ENCODE data around the gene CYP1A1.
"Not testable (repeated sequence)": the region's sequence is repeated elsewhere in the genome, so short reads cannot be mapped to it uniquely, and the experiment has no call there.

CYP1A1 gene, protein sequence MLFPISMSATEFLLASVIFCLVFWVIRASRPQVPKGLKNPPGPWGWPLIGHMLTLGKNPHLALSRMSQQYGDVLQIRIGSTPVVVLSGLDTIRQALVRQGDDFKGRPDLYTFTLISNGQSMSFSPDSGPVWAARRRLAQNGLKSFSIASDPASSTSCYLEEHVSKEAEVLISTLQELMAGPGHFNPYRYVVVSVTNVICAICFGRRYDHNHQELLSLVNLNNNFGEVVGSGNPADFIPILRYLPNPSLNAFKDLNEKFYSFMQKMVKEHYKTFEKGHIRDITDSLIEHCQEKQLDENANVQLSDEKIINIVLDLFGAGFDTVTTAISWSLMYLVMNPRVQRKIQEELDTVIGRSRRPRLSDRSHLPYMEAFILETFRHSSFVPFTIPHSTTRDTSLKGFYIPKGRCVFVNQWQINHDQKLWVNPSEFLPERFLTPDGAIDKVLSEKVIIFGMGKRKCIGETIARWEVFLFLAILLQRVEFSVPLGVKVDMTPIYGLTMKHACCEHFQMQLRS

DNA sequence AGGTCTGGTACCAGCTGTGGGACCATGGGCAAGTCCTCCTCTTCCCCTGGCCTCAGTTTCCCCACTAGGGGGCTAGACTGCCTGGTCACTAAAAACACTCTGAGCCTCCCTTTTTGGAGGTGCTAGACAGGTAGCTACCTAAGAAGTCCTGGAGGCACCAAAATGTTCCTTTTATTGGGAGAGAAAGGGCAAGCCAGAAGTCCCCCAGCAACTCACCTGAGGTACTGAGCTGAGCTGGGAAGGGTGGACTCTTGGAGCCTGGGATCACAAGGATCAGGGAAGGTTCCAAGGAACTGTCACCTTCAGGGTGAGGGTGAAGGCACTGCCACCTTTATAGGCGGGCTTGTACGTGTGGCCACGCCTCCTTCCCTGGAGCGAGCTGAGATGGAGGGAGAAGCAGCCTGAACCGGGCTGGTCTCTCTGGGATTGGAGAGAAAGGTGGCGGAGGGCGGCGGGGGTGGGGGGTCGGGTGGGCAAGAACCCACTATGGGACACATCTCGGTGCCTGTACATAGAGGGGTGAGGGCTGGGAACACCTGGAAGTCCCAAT, at the start of gene CYP1A1:
TSS of gene CYP1A1 (minus strand) at position 304 of the 550 bp plus-strand sequence. CDS start 2,431 bp downstream, outside the sequence.
- DNase-seq: peak; percentile 36

GRCh38 chr15:74773731-74774252, 48.5 kb upstream of the CYP1A1 start:
- DNase-seq: no peak

DNA sequence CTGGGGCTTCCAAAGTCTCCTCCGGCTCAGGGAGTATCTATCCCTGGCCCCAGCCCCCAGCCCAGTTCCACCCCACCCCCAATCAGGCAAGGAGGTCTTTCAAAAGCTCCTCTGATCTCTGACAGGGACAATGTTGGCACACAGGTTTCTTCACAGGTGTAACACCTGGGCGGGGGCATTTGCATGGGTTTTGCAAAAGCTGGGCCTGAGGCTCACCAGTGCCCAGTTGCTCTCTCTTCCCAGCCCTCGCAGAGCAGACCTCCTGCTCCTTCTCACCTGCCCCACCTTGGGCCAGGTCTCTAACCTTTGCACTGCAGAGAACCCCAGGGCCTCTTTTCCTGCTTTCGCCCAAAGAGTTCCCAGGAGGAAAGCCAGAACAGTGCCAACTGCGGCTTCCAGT, 48.0 kb upstream of the CYP1A1 start:
- no peak for DNase-seq

DNA sequence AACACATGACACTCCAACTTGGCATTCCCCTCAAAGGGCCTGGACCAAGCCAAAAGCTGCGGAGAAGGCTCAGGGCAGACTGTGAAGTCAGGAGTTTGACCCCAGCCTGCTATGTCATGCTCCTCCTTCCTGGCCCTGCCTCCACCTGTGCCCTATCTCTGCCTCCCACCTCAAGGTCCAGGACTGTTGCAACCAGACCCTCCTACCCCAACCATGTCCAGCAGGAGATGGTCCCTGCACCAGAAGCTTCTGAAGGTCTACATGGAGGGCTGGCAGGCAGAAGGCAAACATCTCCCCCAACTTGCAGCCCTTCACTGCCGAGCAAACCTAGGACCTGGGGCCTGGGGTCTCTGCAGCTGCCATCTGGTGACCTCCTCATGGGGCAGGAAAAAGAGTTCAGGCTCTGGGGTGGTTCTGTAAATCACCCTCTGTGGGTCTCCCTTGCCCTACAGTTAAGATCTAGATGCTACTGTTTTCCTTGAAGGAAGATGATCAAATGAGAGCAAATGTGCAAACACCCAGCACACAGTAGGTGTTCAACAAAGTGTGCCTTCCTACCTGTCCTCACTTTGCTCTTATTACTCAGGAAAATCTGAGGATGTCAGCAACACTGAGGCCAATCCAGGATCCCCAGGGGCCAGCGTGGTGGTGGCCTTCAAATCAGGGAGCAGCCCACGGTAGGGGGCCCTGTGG, 45.0 kb upstream of the CYP1A1 start:
- DNase-seq: no peak

DNA sequence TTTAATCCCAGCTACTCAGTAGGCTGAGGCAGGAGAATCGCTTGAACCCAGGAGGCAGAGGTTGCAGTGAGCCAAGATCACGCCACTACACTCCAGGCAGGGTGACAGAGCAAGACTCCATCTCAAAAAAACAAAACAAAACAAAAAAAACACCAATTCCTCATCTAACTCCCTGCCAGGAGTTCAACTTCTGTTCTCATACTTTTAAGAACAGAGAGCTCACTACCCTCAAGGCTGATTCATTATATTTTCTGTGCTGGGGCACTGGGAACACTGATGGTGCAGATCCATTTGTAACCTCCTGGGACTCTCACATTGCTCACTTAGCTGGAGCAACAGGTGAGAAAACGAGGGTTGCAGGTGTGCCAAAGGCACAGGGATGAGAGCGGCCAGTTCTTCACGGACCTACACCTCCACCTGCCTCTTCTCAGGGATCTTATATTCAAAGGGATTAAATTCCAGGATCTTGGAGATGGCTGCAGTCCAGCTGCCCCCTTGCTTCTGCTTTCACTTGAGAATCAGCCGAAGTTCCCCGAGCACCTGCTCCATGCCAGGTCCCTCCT, 44.2 kb upstream of the CYP1A1 start:
- no peak for DNase-seq

DNA sequence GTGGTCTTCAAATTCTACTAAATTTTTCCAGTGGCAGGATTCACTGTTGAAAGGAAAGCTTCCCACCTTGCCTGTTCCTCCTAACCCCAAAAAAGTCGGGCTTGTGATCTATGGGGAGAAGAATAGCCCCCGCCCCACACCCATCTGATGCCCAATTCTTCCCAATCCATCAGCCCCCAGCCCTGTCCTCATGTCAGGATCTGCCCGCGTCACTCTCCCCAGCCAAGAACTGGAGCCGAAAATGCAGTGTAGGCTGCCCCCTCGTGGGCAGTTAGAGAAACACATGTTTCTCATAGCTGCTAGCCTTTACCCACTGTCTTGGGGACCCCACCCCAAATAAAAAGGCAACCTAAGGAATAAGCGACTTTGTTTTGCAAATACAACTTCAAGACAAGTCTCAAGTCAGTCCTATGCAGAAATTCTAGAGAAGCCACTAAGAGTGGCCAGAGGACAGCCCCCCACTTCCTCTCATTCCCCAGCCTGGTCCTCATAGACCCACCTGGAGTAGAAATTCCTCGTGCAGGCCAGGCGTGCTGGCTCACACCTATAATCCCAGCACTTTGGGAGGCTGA, 43.5 kb upstream of the CYP1A1 start:
- peak; percentile 74 for DNase-seq

- DNase-seq: peak; percentile 49
Observed at GRCh38 chr15:74768099-74768770, 42.9 kb upstream of the CYP1A1 start.

- DNase-seq: no peak
Observed at GRCh38 chr15:74767167-74768098, 42.1 kb upstream of the CYP1A1 start.

DNA sequence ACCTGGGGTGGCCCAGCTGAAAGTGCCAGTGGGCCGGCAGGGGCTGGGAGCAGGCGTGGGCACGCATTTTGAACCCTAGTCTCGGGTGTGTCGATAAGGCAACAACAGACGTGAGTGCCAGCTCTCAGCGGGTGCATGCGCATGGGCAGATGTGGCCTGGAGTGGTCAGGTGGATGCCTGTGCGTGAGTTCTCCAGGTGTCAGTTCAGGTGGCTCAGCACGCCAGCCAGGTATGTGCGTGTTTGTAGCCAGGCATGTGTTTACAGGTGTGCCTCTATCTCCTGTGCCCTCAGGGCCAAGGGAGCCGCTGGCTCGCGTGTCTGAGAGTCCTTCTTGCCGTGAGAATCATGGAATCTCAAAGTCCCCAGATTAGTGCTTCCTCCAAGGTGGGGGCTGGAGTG, 38.1 kb upstream of the CYP1A1 start:
- DNase-seq: no peak

DNA sequence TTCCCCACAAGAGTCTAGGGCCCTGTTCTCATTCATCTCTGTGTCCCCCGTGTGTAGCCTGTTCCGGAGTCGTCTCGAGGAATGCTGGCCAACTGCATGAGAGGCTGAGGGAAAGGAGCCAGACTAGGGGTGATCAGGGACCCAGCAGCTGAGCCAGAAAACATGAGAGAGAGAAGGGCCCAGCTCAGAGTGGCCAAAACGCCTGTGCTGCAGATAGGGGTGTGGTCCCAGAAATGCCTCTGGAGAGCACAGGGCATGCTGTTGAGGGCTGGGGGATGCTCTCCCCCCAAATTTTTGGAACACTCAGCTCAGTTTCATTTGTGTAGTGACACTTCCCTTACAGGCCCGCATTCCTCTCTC, 37.4 kb upstream of the CYP1A1 start:
- DNase-seq: no peak

DNA sequence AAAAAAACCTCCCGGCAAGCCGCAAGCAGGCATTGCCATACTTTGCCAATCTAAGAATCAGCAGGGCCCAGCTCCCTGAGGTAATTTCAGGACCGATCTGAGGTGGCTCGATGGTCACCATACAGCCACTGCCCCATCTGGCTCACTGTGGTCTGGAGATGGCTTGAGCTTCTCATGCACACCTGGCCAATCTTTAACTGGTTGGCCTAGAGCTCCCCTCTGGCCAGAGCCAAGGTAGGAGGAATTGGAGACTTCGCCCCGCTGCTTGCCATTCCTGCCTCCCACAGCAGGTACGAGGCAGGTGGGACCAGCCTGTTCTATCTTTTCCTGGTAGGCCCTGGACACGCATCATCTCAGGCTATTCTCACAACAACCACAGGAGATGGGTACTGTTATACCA, 33.4 kb upstream of the CYP1A1 start:
- no peak for DNase-seq

GRCh38 chr15:74754593-74755215, 29.4 kb upstream of the CYP1A1 start:
- DNase-seq: no peak

DNA sequence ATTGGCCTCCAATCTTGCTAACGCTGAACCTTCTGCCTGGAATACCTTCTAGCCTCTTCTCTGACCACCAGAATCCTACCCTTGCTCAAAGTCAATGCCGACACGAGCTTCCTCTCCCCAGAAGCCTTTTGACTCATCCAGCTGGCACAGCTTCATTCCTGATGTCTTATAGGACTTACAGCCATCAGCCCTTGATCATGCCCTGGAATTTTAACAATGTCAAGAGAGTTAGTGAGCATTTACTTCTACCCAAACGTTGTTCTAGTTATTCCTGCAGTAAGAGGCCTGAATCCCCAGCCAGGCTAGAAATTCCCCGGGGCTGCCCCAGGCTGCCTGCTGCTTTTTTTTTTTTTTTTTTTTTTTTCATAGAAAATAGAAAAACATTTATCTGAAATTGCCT, 27.2 kb upstream of the CYP1A1 start:
- no peak for DNase-seq

GRCh38 chr15:74752011-74752410, 26.7 kb upstream of the CYP1A1 start:
- DNase-seq: no peak

DNA sequence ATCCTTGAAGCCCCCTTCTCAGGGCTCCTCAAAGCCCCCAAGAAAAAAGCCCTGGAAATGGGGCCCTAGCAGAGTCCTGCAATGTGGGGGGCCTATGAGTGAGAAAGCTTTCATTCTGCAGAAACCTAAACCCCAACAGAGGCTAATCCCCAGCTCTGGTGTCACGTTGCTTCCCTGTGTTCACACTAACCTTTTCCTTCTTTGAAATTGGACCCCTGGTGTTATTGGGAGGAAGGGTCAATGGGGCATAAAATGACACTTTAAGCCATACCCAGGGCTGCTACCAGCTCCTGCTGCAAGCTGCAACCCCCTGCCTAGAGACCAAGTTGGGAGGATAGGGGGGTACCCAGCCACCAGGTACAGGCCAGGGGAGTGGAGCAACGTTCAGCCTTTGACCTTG, 25.4 kb upstream of the CYP1A1 start:
- no peak for DNase-seq

DNA sequence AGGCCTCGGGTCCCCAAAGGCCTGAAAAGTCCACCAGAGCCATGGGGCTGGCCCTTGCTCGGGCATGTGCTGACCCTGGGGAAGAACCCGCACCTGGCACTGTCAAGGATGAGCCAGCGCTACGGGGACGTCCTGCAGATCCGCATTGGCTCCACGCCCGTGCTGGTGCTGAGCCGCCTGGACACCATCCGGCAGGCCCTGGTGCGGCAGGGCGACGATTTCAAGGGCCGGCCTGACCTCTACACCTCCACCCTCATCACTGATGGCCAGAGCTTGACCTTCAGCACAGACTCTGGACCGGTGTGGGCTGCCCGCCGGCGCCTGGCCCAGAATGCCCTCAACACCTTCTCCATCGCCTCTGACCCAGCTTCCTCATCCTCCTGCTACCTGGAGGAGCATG, 24.5 kb upstream of the CYP1A1 start:
- no peak for DNase-seq

DNA sequence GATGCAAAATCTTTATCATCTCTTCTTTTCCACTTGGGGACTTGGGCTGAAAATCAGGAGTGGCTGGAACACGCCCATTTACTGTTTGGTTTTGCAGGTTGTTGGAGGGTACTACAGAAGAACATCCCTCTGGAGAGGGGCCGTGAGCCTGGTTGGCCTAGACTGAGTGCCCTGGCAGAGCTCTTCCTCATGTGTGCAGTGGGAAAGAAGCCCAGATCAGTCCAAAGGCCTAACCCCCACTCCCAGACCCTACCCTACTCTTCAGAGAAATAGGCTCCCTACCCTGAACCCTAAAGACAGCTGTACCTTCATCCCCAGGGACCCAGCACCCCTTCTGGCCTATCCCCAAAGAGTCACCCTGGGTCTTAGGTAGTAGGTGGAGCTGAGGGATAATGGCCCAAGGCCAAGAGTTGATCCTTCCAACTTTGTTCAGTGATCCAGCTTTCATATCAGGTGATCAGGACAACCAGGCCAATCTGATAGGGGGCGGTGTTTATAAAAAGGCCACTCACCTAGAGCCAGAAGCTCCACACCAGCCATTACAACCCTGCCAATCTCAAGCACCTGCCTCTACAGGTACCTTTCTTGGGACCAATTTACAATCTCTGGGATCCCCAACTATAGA, 23.1 kb upstream of the CYP1A1 start, which contains the start of gene CYP1A2:
TSS of gene CYP1A2 (plus strand) at position 524 of the 625 bp plus-strand sequence. CDS start 894 bp downstream, outside the sequence.
- no peak for DNase-seq

DNA sequence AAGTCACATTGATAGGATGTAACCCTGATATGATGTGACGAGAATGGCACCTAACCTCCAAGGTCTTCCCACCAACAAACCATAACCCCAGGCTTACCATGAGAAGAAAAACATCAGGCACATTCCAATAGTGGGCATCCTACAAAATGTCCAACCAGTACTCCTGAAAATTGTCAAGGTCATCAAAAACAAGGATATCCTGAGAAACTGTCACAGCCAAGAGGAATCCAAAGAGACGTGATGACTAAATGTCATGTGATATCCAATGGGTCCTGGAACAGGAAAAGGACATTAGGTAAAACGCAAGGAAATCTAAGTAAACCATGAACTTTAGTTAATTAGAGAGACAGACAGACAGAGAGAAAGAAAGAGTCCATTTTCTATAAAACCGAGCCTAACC, 21.1 kb upstream of the CYP1A1 start:
- no peak for DNase-seq

DNA sequence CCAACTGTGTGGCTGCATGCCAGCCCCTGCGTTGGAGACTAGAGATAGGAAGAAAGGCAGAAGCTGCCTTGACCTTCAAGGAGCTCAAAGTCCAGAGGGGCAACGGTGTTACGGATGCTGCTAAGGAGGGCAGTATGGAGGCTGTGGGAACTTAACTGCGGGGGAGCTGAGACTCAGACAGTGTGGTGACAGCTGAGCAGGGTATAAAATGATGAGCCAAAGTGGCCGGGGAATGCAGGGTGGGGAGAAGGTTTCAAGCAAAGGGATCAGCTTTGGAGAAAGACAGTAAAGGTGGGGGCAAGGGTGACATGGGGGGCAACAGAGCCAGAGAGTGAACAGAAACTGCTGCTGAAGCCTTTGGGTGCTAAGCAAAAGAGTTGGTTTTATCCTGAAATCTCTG, 17.1 kb upstream of the CYP1A1 start:
- no peak for DNase-seq

GRCh38 chr15:74738239-74738638, 12.9 kb upstream of the CYP1A1 start:
- not testable (repeated sequence) for DNase-seq

All from OCI-M1 (cell line).